Kidney epithelial cell (primary cell): ENCODE data around the gene LYPD6B. TPM values are rescaled to one million over a fixed set of nuclear protein-coding genes. Genes with fewer than 3 reads are reported as not detected.

Source experiments
- DNase-seq: peaks from one replicate; pipeline ENCODE4 v3.0.0-alpha.2; 2010; ENCODE audit warnings: low read depth
- H3K27me3 ChIP-seq: 2 replicates; pipeline ENCODE4 v1.6.0; 2011; ENCODE audit warnings: low read length; ENCODE audit not compliant: control insufficient read depth, insufficient read depth
- H3K36me3 ChIP-seq: 2 replicates; pipeline ENCODE4 v1.5.1; 2011; ENCODE audit warnings: low read length; ENCODE audit not compliant: control insufficient read depth, insufficient read depth
- H3K4me3 ChIP-seq: 2 replicates; pipeline ENCODE4 v1.5.1; 2011; ENCODE audit warnings: low read depth, mild to moderate bottlenecking, control low read depth, low read length
- total RNA-seq: library from RNA; depleted of rRNA; stranded (reverse); fragments of >200 nt; gene quantifications from 2 replicates; pipeline ENCODE4 v1.2.3, GENCODE V29; 2015
- TF ChIP-seq, protein P1 (sequence below): IDR thresholded peaks from 2 replicates; pipeline ENCODE4 v1.5.1; 2011; ENCODE audit warnings: mild to moderate bottlenecking, moderate library complexity, low read length, control low read depth, inconsistent platforms; ENCODE audit not compliant: insufficient read depth, poor library complexity, severe bottlenecking

Gene LYPD6B
- total RNA-seq, 1 donor from 2014 or later: 5.3 TPM

DNA sequence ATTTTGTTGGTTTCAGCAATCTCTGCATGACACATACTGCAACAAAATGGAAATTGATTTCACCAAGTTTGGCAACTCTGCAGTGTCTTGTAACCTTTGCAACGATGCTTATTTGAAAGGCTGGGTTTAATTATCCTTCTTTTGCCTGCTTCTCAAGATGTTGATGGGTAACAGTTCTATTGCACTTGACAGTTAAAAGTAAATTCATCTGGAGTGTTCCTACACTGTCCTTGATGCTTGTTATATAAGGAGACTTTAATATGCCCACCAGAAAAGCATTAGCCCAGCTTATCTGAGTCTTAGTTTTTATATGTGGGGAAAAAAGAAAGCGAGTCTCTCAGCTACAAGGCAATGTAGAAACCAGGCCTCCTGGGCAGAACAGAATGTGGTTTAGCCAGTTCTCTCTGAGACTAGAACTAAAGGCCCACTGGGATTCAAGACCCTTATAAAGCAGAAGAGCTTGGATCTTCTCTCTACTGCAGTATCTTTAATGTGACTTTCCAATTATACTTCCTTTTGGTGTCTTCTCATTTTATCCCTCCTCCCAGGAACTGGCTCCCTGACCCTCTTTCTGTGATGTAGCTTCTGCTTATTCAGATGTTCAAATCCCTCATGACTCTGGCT is 185.1 kb downstream of the LYPD6B start:
- TF ChIP-seq, protein P1, sequence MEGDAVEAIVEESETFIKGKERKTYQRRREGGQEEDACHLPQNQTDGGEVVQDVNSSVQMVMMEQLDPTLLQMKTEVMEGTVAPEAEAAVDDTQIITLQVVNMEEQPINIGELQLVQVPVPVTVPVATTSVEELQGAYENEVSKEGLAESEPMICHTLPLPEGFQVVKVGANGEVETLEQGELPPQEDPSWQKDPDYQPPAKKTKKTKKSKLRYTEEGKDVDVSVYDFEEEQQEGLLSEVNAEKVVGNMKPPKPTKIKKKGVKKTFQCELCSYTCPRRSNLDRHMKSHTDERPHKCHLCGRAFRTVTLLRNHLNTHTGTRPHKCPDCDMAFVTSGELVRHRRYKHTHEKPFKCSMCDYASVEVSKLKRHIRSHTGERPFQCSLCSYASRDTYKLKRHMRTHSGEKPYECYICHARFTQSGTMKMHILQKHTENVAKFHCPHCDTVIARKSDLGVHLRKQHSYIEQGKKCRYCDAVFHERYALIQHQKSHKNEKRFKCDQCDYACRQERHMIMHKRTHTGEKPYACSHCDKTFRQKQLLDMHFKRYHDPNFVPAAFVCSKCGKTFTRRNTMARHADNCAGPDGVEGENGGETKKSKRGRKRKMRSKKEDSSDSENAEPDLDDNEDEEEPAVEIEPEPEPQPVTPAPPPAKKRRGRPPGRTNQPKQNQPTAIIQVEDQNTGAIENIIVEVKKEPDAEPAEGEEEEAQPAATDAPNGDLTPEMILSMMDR: no peak
- Histone ChIP-seq H3K36me3 (no peaks in the 10 kb centered on the region), H3K4me3 (no peak overlapping the region), H3K27me3 (no peaks in the 10 kb centered on the region)
- DNase-seq: no peak

GRCh38 chr2:149224543-149224942 is 186.0 kb downstream of the LYPD6B start:
- no peaks in the 10 kb centered on the region for H3K27me3 ChIP-seq
- no peaks in the 10 kb centered on the region for H3K36me3 ChIP-seq
- TF ChIP-seq, protein P1: no peak
- DNase-seq: no peak
- no peak overlapping the region for H3K4me3 ChIP-seq

GRCh38 chr2:149225446-149225845 is 186.9 kb downstream of the LYPD6B start:
- no peak overlapping the region for H3K4me3 ChIP-seq
- H3K27me3 ChIP-seq: no peaks in the 10 kb centered on the region
- TF ChIP-seq, protein P1: no peak
- no peak for DNase-seq
- H3K36me3 ChIP-seq: no peaks in the 10 kb centered on the region

GRCh38 chr2:149226790-149227189 is 188.3 kb downstream of the LYPD6B start:
- TF ChIP-seq, protein P1: no peak
- Histone ChIP-seq H3K27me3 (no peaks in the 10 kb centered on the region), H3K4me3 (no peak overlapping the region), H3K36me3 (no peaks in the 10 kb centered on the region)
- DNase-seq: no peak

GRCh38 chr2:149235816-149236375 is 197.4 kb downstream of the LYPD6B start:
- H3K27me3 ChIP-seq: no peaks in the 10 kb centered on the region
- H3K36me3 ChIP-seq: no peaks in the 10 kb centered on the region
- TF ChIP-seq, protein P1: no peak
- H3K4me3 ChIP-seq: no peak overlapping the region
- DNase-seq: no peak

GRCh38 chr2:149236410-149236809 is 197.9 kb downstream of the LYPD6B start:
- DNase-seq: no peak
- no peak overlapping the region for H3K4me3 ChIP-seq
- TF ChIP-seq, protein P1: no peak
- H3K36me3 ChIP-seq: no peaks in the 10 kb centered on the region
- no peaks in the 10 kb centered on the region for H3K27me3 ChIP-seq
